BJ (cell line): ENCODE data around the gene GABRR2. TPM values are rescaled to one million over a fixed set of nuclear protein-coding genes. Genes with fewer than 3 reads are reported as not detected.
"Not testable (repeated sequence)": the region's sequence is repeated elsewhere in the genome, so short reads cannot be mapped to it uniquely, and the experiment has no call there.

ENCODE experiments used
- CTCF ChIA-PET: fragments of 350-600 bp; formaldehyde crosslinking; extraction: SDS; loops from one replicate; lab custom pipeline; 2021; ENCODE audit warnings: antibody characterized with exemption, inconsistent platforms; lab: Yijun Ruan, JAX
- POLR2A ChIA-PET: fragments of 300-600 bp; sonication (Branson Sonifier 250); formaldehyde crosslinking; extraction: SDS; loops from one replicate; lab custom pipeline; 2021; ENCODE audit warnings: antibody characterized with exemption; lab: Charles Lee
- DNase-seq: peaks from one replicate; pipeline ENCODE4 v3.0.0-alpha.2; 2011; ENCODE audit warnings: low read depth
- H3K27me3 ChIP-seq: 2 replicates; pipeline ENCODE4 v1.6.0; 2011; ENCODE audit warnings: low read length; ENCODE audit not compliant: control insufficient read depth, insufficient read depth
- H3K36me3 ChIP-seq: 2 replicates; pipeline ENCODE4 v1.5.1; 2011; ENCODE audit warnings: low read length; ENCODE audit not compliant: control insufficient read depth, insufficient read depth
- H3K4me3 ChIP-seq: 2 replicates; pipeline ENCODE4 v1.5.1; 2011; ENCODE audit warnings: low read depth, mild to moderate bottlenecking, control low read depth, low read length
- CTCF ChIP-seq: IDR thresholded peaks from 2 replicates; pipeline ENCODE4 v1.5.1; 2011; ENCODE audit warnings: low read depth, mild to moderate bottlenecking, control low read depth, inconsistent platforms, low read length, moderate library complexity; ENCODE audit not compliant: insufficient read depth
- polyA plus RNA-seq: library from polyadenylated mRNA; depleted of rRNA; stranded (reverse); fragments of >200 nt; gene quantifications from 2 replicates; pipeline ENCODE4 v1.2.3, GENCODE V29; 2011

GABRR2 gene
- polyA plus RNA-seq, 1 experiment, result 0.31 TPM

- H3K27me3 ChIP-seq, result peaks cover 5% of the 10 kb centered on the region
- ChIA-PET POLR2A (no interaction called here), CTCF (interaction anchor here (0.6 to 3.0 kb wide), 18 partner anchors 9 to 328 kb away, joined by 3 to 41 read pairs (median 4); partner anchors contain the start of gene UBE2J1)
- TF ChIP-seq CTCF, result no peak; the same call in 1 of the 2 replicates
- no peak overlapping the region for H3K4me3 ChIP-seq
- H3K36me3 ChIP-seq, result no peaks in the 10 kb centered on the region
- no peak for DNase-seq
Measured at GRCh38 chr6:89311530-89311852, 3.6 kb downstream of the GABRR2 start.

- TF ChIP-seq CTCF, result no peak
- CTCF ChIA-PET, result interaction anchor here (0.7 to 3.0 kb wide), 13 partner anchors 8 to 328 kb away, joined by 3 to 41 read pairs (median 6); partner anchors contain the start of gene UBE2J1
- H3K4me3 ChIP-seq, result no peak overlapping the region
- H3K27me3 ChIP-seq, result peaks cover 6% of the 10 kb centered on the region
- POLR2A ChIA-PET, result no interaction called here
- DNase-seq, result peak; percentile 39
- no peaks in the 10 kb centered on the region for H3K36me3 ChIP-seq
Measured at GRCh38 chr6:89310929-89311328, 4.2 kb downstream of the GABRR2 start.

- DNase-seq, result no peak
- H3K4me3 ChIP-seq, result no peak overlapping the region
- ChIA-PET CTCF (interaction anchor here (0.9 to 1.4 kb wide), 2 partner anchors 11 to 60 kb away, joined by 3 to 6 read pairs; no protein-coding TSS in a partner anchor), POLR2A (no interaction called here)
- H3K27me3 ChIP-seq, result peaks cover 11% of the 10 kb centered on the region
- no peak for TF ChIP-seq CTCF
- no peaks in the 10 kb centered on the region for H3K36me3 ChIP-seq
Measured at GRCh38 chr6:89308525-89309395, 6.3 kb downstream of the GABRR2 start.

GRCh38 chr6:89304517-89304916 lies 10.6 kb downstream of the GABRR2 start:
- POLR2A ChIA-PET, H3K36me3 ChIP-seq, H3K4me3 ChIP-seq, DNase-seq: not testable (repeated sequence)
- peaks cover 26% of the 10 kb centered on the region for H3K27me3 ChIP-seq
- CTCF ChIA-PET, result interaction anchor here (0.6 kb wide), 1 partner anchor 311 kb away, joined by 7 read pairs; no protein-coding TSS in a partner anchor

- CTCF ChIA-PET, result interaction anchor here (1.4 to 1.8 kb wide), 2 partner anchors 9 to 69 kb away, joined by 3 to 7 read pairs; no protein-coding TSS in a partner anchor
- DNase-seq, result no peak
- no peak for TF ChIP-seq CTCF
- POLR2A ChIA-PET, result no interaction called here
- Histone ChIP-seq H3K4me3 (no peak overlapping the region), H3K36me3 (no peaks in the 10 kb centered on the region), H3K27me3 (peaks cover 28% of the 10 kb centered on the region)
Measured at GRCh38 chr6:89302936-89303335, 12.2 kb downstream of the GABRR2 start.
